Measurements from ENCODE around the gene ARL2BP. TPM values are rescaled to one million over a fixed set of nuclear protein-coding genes. Genes with fewer than 3 reads are reported as not detected.
A peak's percentile ranks its signal among the peaks of the same experiment; 100 is the strongest.

ARL2BP gene
- total and polyA plus RNA-seq, 9 of the 15 experiments (the other 6 are each of a cell fraction or from before 2014, with no cell fraction given): 16.7 to 41.8 (median 27.2) TPM

GRCh38 chr16:57299719-57300386 is 54.8 kb downstream of the ARL2BP start (continued):
- TF ChIP-seq EP300 (IDR thresholded peaks at IDR 0.05; ENCODE audit: low read length) (peak; percentile 75), ZBTB40 (IDR thresholded peaks at IDR 0.05) (peak; percentile 84), ZBTB40 (CRISPR knock-in tag; IDR thresholded peaks at IDR 0.05) (0 out of 2 replicates have a peak, but pooled peaks have one; percentile 44), CEBPG (CRISPR knock-in tag; IDR thresholded peaks at IDR 0.05) (peak; percentile 21; the same call in 1 of the 2 replicates), CEBPG (tag; conservative IDR thresholded peaks at IDR 0.05 in 1 of 2, IDR thresholded peaks at IDR 0.05 in 1 of 2) (0 out of 4 replicates have a peak, but pooled peaks of 1 of the 2 experiments have one; percentile 5), ZNF354B (CRISPR knock-in tag; IDR thresholded peaks at IDR 0.05) (no peak), E2F6 (IDR thresholded peaks at IDR 0.05; ENCODE audit: borderline replicate concordance in 1 of 2, extremely low read depth in 1 of 2, insufficient read depth in 1 of 2, insufficient read length in 1 of 2, low read depth in 1 of 2, low read length in 1 of 2, poor library complexity in 1 of 2, severe bottlenecking in 1 of 2) (no peak), TRIM25 (IDR thresholded peaks at IDR 0.05; ENCODE audit: borderline replicate concordance) (peak; percentile 90; the same call in 1 of the 2 replicates), SMARCA5 (IDR thresholded peaks at IDR 0.05) (peak; percentile 86; the same call in 1 of the 2 replicates), THRB (CRISPR knock-in tag; conservative IDR thresholded peaks at IDR 0.05) (0 out of 2 replicates have a peak, but pooled peaks have one; percentile 23), JUND (IDR thresholded peaks at IDR 0.05; ENCODE audit: borderline replicate concordance, low read depth, low read length) (peak; percentile 51; the same call in 1 of the 2 replicates), JUND (tag; IDR thresholded peaks at IDR 0.05; ENCODE audit: borderline replicate concordance, low read depth, low read length) (peak; percentile 16; the same call in 1 of the 3 replicates), CXXC5 (CRISPR knock-in tag; IDR thresholded peaks at IDR 0.05) (peak; percentile 64)

Data from K562 (cell line).